ENCODE measurements around the gene PANX3. TPM values are rescaled to one million over a fixed set of nuclear protein-coding genes. Genes with fewer than 3 reads are reported as not detected.

The PANX3 gene
- total RNA-seq, 4 donors from 2014 or later = not detected

- TF ChIP-seq, protein P1, sequence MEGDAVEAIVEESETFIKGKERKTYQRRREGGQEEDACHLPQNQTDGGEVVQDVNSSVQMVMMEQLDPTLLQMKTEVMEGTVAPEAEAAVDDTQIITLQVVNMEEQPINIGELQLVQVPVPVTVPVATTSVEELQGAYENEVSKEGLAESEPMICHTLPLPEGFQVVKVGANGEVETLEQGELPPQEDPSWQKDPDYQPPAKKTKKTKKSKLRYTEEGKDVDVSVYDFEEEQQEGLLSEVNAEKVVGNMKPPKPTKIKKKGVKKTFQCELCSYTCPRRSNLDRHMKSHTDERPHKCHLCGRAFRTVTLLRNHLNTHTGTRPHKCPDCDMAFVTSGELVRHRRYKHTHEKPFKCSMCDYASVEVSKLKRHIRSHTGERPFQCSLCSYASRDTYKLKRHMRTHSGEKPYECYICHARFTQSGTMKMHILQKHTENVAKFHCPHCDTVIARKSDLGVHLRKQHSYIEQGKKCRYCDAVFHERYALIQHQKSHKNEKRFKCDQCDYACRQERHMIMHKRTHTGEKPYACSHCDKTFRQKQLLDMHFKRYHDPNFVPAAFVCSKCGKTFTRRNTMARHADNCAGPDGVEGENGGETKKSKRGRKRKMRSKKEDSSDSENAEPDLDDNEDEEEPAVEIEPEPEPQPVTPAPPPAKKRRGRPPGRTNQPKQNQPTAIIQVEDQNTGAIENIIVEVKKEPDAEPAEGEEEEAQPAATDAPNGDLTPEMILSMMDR (IDR thresholded peaks at IDR 0.05; ENCODE audit: low read depth) = no peak
Measured at GRCh38 chr11:124600621-124601320, 10.5 kb upstream of the PANX3 start.

DNA sequence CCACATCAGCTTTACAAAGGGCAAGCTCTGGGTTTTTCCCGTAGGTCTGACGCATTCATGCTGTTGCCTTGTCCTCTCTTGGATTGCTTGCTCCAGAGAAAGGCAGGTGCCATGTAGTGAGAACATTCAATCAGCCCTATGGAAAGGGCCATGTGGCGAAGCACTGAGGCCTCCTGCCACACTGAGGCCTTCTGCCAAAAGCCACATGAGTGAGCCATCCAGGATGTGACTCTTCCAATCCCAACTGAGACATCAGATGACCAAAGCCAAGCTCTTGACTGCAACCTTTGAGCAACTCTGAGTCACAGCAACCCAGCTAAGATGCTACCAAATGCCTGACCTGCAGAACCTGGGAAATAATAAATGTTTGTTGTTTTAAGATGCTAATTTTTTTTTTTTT, 9.0 kb upstream of the PANX3 start:
- TF ChIP-seq, protein P1 (IDR thresholded peaks at IDR 0.05; ENCODE audit: low read depth) = no peak

DNA sequence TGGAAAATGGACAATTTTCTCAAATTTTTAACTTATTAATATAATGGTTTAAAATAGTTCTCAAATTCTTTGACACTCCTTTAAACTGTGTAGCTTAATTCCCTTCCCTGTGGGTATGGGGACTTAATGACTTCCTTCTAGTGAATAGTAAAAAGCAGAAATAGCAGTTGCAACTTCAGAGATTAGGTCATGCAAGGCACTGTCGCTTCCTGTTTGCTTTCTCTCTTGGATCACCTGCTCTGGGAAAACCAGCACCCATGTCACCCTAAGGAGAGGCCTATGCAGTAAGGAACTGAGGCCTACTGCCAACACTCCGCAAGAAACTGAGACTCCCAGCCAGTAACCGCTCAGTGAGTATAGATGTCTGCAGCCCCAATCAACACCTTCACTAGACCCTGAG, 5.5 kb upstream of the PANX3 start:
- TF ChIP-seq, protein P1 (IDR thresholded peaks at IDR 0.05; ENCODE audit: low read depth) = no peak

GRCh38 chr11:124608147-124608546, 3.1 kb upstream of the PANX3 start:
- TF ChIP-seq, protein P1 (IDR thresholded peaks at IDR 0.05; ENCODE audit: low read depth) = no peak

- TF ChIP-seq, protein P1 (IDR thresholded peaks at IDR 0.05; ENCODE audit: low read depth) = no peak
Measured at GRCh38 chr11:124610295-124610694, 933 bp upstream of the PANX3 start.

DNA sequence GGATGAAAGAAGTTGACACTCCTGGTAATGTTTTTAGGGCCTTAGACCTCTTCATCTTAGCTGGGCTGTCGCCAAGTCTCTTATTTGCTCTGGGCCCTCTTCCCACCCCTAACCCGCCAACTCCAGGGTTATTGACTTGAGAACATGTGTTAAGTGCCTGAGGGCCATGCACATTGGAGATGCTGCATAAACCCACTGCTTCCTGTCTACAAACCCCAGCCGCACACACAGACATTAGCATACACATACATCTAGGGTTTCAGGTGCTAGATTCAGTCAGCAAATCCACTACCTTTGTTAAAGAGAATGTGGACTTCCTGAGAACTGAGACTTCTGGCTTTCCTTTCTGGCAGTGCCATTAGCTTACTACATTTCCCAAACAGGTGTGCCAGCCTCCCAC, 817 bp downstream of the PANX3 start:
- TF ChIP-seq, protein P1 (IDR thresholded peaks at IDR 0.05; ENCODE audit: low read depth) = no peak

DNA sequence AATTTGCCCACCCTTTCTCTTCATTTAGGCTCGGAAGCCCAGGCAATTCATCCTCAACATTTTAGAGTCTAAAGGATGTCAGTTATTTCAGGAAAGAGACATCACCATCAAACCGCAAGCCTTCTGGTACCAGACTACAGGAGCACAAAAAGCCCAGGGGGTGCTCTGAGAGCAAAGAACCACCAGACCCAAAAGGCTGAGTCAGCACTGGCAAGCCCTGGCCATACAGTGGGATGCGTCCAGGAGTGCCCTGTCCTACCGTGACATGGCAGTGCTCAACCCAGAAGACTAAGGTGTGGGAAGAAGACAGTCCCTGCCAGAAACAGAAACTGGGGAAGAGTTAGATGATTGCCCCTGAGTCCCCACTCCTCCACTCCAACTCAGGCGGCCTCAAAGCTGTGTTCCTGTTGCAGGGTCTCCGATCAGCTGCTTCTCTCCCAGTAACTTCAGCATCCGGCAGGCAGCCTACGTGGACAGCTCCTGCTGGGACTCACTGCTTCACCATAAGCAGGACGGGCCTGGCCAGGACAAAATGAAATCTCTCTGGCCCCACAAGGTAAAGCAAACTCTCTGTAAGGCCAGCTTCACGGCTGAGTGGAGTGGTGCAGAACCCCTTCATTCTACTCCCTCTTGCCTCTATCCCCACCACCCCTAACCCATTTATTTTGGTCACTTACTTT, 1.5 kb downstream of the PANX3 start:
- TF ChIP-seq, protein P1 (IDR thresholded peaks at IDR 0.05; ENCODE audit: low read depth) = no peak
